Gastrocnemius medialis (tissue), 4 donors: ENCODE data around the gene TMEM161A.
A peak's percentile ranks its signal among the peaks of the same experiment; 100 is the strongest.

Experiments used
- POLR2A ChIP-seq, 2 donors: fragments of 450-650 bp; IDR thresholded peaks; one replicate each; pipeline ENCODE4 v1.6.1; 2017; ENCODE audit warnings: antibody characterized with exemption in 2 of 2, mild to moderate bottlenecking in 2 of 2, moderate library complexity in 2 of 2
- TF ChIP-seq, protein P1 (sequence below), 5 experiments: fragments of 450-650 bp in 3 of 5; fragments of 200-600 bp in 2 of 5; sonication (generic) in 2 of 5; IDR thresholded peaks in 4 of 5; conservative IDR thresholded peaks in 1 of 5; 1 replicate in 4 of 5; 2 replicates in 1 of 5; pipeline ENCODE4 v1.5.1; 2016 to 2019; ENCODE audit warnings: antibody characterized with exemption in 5 of 5, mild to moderate bottlenecking in 3 of 5, moderate library complexity in 3 of 5

DNA sequence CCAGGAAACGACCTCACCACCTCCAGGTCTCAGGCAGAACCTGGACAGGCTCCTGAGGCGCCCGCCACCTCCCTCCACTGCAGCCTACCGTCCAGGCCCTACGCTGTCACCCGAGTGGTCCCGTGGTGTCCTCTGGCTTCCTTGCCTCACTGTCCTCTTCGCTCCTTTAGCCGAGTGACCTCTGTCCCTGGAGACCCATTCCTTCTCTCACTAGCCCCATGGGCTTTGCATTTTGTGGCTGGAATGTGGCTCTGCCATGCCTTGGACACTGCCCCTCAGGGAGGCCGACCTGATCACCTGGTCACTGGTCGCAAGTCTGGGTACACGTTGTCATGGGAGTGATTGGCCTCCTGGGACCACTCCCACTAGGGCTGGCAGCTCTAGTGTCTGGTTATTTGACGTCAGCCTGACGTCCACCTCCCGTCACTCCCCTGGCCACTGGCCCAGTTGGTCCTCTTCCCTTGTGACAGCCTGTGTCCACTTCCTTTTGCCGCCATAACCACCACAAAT is 56.6 kb downstream of the TMEM161A start:
- TF ChIP-seq, protein P1, sequence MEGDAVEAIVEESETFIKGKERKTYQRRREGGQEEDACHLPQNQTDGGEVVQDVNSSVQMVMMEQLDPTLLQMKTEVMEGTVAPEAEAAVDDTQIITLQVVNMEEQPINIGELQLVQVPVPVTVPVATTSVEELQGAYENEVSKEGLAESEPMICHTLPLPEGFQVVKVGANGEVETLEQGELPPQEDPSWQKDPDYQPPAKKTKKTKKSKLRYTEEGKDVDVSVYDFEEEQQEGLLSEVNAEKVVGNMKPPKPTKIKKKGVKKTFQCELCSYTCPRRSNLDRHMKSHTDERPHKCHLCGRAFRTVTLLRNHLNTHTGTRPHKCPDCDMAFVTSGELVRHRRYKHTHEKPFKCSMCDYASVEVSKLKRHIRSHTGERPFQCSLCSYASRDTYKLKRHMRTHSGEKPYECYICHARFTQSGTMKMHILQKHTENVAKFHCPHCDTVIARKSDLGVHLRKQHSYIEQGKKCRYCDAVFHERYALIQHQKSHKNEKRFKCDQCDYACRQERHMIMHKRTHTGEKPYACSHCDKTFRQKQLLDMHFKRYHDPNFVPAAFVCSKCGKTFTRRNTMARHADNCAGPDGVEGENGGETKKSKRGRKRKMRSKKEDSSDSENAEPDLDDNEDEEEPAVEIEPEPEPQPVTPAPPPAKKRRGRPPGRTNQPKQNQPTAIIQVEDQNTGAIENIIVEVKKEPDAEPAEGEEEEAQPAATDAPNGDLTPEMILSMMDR (IDR thresholded peaks at IDR 0.05 in 4 of 5, conservative IDR thresholded peaks at IDR 0.05 in 1 of 5) = no peak
- TF ChIP-seq POLR2A (IDR thresholded peaks at IDR 0.05) = peak in 1 of 2 donors; percentile 19
